Stimulated activated naive CD4-positive, alpha-beta T cell (primary cell): ENCODE data around the gene CREG2.

Experiments used
- DNase-seq, 6 experiments: peaks; one replicate each; lab custom pipeline; 2025; lab: John Stamatoyannopoulos, UW

Gene CREG2

GRCh38 chr2:101409699-101410098 is 22.4 kb upstream of the CREG2 start:
- DNase-seq = no peak

- DNase-seq = no peak
These were observed 21.6 kb upstream of the CREG2 start for GRCh38 chr2:101408925-101409324.

GRCh38 chr2:101405351-101405899 is 18.1 kb upstream of the CREG2 start:
- no peak for DNase-seq

- no peak for DNase-seq
These were observed 16.4 kb upstream of the CREG2 start for GRCh38 chr2:101403745-101404144.

GRCh38 chr2:101402630-101403029 is 15.3 kb upstream of the CREG2 start:
- DNase-seq = no peak

- DNase-seq = no peak
These were observed 14.6 kb upstream of the CREG2 start for GRCh38 chr2:101401906-101402305.

- no peak for DNase-seq
These were observed 14.0 kb upstream of the CREG2 start for GRCh38 chr2:101401326-101401665.

- no peak for DNase-seq
These were observed 13.4 kb upstream of the CREG2 start for GRCh38 chr2:101400506-101401325.

- no peak for DNase-seq
These were observed 12.7 kb upstream of the CREG2 start for GRCh38 chr2:101400048-101400447.

GRCh38 chr2:101399021-101399799 is 11.9 kb upstream of the CREG2 start:
- no peak for DNase-seq

- no peak for DNase-seq
These were observed 11.0 kb upstream of the CREG2 start for GRCh38 chr2:101398116-101398821.

GRCh38 chr2:101396316-101396717 is 9.0 kb upstream of the CREG2 start:
- DNase-seq = no peak

GRCh38 chr2:101395545-101396315 is 8.4 kb upstream of the CREG2 start:
- DNase-seq = no peak

GRCh38 chr2:101388232-101388631 is 929 bp upstream of the CREG2 start:
- no peak for DNase-seq

- DNase-seq = peak in 1 of 6 experiments; percentile 22
These were observed 628 bp downstream of the CREG2 start for GRCh38 chr2:101386599-101387150.

- no peak for DNase-seq
These were observed 4.2 kb downstream of the CREG2 start for GRCh38 chr2:101383016-101383541.

GRCh38 chr2:101382442-101382841 is 4.9 kb downstream of the CREG2 start:
- no peak for DNase-seq

- DNase-seq = no peak
These were observed 6.9 kb downstream of the CREG2 start for GRCh38 chr2:101380376-101380775.

GRCh38 chr2:101379091-101379490 is 8.2 kb downstream of the CREG2 start:
- DNase-seq = no peak

GRCh38 chr2:101375653-101376052 is 11.7 kb downstream of the CREG2 start:
- no peak for DNase-seq
